Bone marrow (tissue), 2 donors: Measurements from ENCODE around the gene ZBTB20.

Source experiments
- DNase-seq, 2 donors: peaks; one replicate each; lab custom pipeline; 2025; lab: John Stamatoyannopoulos, UW

Gene ZBTB20

DNA sequence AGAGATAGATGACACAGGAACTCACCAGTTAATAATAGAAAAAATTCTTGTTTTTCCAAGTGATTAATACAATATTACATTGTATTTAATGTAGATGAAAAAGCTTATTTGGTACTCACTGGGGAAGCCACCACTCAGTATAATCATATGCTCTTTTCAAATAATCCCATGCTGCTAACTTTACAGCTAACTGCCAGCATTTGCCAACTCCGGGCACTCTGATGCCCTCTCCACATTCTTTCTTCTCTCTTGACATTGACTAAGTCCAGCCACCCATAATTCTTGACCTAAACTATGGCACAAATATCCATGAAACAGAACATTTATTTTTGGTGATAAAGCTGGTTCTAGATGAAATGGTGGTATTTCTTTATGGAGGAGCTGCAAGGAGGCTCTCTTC is 384.9 kb downstream of the ZBTB20 start:
- no peak for DNase-seq

DNA sequence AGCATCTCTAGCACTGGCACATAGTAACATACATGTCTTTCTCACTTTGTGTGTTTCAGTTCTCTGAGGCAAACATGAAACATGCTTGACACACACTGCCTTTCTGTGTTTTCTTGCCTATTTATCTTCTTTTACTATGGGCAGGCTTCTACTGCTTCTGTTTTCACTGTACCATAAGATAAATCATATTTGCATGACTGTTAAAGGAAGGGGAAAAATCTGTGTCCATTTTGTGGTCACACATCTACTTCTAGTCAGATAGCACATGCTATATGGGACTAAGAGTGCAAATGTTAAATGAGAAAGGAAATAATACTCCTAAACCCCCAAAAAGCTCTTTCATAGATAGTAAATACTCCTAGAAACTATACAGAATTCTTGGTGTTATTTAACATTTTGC is 386.4 kb downstream of the ZBTB20 start:
- peak in 1 of 2 donors; percentile 15 for DNase-seq

DNA sequence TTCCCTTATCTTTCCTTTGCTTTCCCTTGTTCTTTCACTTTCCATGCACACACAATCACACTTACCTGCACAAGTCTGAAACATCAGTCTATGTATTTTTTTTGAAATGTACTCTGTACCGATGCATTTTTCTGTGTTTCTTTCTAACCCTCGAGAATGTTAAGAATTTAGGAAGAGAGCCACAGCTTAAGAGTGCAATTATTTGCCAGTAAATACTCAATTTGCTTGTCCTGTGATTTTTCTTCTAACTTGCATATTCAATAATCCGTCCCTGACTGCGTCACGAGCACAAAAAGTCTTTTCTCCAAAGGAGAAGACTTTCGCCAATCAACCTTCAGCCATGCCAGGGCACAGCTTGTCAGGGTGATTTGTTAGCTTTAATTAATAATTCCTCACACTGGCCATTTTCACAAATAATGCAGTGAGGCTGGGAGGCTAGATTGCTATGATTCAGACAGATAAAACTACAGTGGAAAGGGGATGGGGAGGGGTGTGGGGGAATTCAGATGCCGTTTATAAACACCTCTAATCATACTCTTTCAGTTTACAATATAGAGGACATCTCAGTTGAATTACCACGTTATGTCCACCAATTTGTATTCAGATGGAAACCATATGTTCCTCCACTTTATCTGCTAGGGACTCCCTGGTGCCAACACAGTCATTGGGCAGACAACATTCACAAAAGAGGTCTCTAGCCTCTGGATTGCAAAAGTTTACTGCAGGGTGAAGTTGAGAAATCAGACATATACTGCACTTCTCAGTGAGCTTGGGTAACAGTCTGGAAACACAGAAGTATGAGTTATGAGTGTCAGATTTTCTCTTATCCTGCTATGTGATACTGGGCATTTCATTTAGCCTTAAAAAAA is 388.0 kb downstream of the ZBTB20 start:
- no peak for DNase-seq

DNA sequence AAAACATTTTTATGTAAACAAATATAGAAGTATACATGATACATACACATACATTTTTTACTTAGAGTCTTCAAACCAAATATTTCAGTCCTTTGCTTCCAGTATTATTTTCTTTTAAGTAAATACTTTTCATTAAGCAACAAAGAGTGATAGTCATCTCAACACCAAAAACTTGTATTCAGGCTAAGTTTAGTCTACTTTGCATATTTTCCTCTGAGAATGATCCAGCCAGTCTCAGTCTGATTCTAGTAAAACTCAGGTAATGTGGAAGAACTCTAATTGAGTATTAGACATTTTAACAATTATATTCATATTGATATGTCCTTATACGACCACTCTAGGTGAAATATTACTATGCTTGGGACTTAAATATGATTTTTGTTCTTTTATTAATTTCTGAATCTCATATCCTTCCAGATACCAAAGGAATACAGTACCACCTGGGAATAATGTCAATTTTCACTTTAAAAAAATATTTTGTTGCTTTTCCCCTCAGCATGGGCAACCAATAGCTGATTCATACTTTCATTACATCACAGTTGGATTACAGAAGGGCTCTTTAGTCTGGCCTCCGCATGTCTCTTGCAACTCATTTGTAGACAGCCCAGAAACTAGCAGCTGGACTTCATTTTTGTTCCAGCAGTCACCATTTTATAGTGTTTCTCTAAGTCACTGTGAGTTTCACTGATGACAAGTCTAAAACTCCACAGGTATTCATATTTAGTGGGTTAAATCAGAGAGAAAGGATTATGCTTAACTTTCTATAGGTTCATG is 390.4 kb downstream of the ZBTB20 start:
- no peak for DNase-seq

DNA sequence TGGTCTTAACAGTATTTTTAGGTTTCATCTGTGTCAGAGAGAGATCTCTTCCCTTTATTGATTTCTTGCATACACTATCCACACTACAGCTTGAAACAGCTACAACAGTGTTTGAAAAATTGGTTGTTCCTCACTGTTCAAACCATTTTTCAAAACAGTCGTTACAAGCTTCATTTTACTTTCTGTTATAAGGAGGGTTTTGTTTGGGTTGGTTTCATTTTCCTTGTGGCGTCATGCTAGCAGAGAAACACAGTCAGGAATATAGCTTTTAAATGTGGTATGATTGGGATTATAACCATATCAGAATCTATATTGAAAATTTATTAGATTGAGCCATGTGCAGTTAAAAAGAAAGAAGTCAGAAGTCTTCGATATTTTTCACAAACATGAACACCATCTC is 400.6 kb downstream of the ZBTB20 start:
- DNase-seq, result peak in 1 of 2 donors; percentile 30

DNA sequence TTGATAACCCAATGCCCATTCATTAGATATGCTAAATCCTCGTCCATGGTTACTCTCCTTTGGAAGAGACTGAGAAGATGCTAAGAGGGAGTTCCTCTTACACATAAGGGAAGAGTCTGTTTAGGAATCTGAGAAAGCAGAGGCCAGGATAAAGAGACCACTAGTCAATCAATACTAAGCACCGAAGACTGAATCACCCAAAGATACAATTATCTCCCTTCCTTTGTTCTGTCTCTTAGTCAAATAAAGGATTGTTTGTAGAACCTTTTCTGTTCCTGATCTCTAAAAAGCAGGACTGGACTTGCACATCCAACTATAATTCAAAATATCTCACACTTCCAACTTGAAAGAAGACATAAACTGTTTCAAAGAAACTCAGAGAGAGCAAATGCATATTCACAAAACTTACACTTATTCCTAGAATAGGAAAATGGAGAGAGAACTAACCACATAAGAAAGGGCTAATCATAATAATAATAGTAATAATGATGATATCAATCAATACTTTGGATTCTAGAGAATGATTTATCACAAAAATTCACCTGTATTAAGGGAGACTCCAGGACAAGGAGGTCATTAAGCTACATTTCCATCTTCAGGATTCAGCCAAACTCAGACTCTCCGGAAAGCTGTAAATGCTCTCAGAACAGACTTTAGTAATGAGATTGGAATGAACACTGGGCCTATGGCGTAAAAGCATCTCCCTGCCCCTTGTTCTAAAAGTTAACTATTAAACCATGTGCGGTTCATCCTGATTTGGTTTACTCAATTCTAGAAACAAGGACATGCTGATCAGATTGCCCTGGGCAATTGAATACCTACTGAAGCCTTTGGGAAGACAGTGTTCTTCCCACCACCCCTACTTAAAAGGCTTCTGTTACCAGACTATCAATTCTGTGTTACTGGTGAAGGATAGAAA is 401.5 kb downstream of the ZBTB20 start:
- no peak for DNase-seq

DNA sequence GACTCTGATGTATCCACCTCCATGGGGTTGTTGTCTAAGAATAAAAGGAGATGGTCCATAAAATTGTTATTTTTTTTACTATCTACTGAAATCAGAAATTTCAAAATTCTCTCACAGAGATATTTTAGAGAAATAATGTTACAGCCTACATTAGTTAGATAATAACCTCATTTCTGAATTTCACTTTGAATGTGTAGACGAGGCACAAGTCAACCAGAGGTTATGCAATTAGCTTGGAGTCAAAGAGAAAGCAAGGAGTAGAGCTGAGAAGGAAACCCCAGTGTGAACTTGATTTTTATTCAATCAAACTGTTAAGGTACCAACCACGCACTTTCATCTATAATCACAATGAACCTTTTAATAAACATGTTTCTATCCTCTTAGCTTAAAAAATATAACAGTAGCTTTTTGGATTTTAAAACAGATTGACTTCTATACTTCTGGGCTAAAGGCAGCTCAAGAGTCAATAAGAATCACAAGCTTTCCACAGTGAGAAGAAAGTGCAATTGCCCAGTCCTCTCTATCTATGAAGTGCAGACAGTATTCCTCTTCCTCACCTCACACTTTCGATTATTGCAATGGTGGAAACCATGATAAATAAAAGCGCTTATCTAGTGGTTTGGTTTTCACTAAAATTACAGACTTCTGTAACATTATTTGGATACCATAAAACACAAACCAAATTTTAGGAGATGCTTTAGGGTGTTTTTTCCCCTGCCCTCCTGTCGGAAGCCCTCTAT is 403.2 kb downstream of the ZBTB20 start:
- no peak for DNase-seq

DNA sequence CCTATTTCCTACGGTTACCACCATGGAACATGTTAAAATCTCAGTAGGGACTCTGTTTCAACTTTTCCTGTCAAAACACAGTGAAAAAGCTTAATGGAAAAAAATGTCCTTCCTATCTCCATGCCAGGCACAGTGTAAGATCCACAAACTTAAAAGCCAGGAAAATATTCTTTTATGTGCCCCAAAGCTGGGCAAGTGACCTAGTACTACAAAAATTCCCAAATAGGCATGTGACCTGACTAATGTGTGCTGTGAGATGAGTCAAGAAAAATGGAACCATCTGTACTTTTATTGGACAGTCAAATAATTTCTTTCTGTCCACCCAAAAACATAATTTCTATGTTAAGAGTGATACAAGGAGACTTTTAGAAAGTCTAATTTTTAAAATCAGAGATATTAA is 406.0 kb downstream of the ZBTB20 start:
- DNase-seq, result no peak

DNA sequence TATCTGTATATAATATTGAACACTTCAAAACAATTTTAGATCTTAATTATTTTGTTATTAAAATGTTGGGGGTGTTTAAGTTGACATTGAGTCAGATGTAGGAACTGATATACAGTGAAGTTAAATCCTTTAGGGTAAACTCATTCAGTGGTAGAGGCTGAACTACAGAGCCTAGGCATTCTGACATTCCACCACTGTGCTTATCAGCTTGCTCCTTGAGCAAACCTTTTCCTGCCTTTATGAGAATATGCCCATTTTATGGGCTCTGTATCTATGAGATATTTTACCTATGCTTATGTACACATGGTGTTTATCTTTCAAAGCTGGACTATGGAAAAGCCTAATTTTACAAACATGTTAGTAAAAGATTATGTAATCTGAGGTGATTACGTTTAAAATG is 407.5 kb downstream of the ZBTB20 start:
- no peak for DNase-seq

DNA sequence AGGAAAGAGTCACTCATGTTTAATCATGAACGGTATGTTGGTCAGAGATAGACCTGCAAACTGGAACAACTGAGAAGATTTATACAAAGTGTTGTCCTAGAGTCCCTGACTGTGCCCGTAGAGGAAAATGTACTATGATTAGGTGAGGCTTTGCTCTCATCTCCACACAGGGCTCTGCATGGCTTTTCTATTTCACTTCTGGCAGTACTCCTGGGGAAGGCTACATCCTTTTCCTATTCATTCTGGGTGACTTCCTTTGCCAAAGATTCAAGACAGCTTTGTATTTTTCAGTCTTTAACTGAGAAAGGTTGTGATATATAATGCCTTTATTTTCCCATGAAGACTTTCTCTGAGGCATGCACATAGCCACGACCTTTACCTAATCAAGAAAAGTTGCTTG is 414.7 kb downstream of the ZBTB20 start:
- DNase-seq, result no peak

DNA sequence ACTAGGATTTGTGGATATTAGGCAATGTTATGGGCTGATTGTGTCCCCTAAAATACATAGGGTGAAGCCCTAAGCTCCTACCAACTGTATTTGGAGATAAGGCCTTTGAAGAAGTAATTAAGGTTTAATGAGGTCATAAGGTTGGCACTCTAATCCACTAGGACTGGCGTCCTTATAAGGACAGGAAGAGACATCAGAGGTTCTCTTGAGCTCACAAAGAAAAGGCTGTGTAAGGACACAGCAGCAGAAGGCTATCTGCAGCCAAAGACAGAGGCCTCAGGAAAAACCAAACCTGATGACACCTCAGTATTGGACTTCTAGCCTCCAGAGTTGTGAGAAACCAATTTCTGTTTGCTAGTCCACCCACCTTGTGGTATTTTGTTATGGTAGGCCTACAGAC is 416.7 kb downstream of the ZBTB20 start:
- no peak for DNase-seq

DNA sequence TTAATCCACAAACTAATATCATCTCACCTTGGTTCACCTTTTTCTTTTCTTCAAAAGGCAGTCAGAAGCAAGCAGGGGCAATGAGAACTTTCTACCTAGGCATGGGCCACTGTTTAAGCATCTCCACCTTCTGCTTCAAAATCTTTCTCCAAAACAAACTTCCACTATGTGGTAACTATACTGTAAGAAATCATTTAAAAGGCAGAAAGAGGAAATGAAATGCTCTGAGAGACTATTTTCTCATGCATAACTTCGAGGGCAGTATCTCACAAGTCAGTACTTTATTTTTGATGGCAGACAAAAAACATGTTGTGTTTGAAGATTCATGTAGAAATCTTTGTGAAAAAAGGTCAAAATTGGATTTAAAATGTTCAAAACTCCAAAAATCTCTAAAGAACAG is 419.7 kb downstream of the ZBTB20 start:
- DNase-seq, result no peak

DNA sequence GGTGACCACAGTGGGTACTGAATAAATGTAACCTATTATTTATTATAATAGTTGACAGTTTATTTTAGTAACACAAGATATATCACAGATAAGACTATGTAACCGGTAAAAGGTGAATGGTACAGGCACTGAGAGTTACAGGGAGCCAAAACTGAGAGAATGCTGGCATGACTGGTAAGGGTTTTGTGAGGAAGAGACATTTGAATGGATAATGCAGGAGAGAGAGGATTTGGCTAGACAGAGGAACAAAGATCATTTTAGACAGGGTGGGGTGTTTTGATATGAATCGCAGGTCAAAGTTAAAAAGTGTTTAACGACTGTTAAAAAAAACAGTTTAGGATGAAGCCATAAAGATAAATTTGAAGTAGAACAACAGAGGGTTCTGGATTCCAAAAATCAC is 421.1 kb downstream of the ZBTB20 start:
- DNase-seq, result no peak

DNA sequence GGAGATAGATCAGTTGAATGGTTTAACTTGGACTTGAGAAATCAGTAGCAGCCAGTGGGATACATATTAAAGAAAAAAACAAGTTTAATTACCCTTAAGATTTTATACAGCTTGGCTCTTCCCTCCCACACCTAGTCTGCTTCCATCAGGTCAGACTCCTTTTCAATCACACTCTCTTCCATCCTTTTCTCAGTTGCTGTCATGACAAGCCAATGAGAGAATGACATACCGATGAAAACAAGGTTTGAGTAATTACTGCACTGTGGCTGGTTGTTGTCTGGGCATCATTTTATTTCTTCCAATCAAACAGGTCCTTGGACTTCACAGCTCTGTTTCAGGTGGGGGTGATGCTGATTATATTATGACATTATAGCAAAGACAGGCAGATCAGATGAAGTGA is 424.6 kb downstream of the ZBTB20 start:
- DNase-seq, result no peak

DNA sequence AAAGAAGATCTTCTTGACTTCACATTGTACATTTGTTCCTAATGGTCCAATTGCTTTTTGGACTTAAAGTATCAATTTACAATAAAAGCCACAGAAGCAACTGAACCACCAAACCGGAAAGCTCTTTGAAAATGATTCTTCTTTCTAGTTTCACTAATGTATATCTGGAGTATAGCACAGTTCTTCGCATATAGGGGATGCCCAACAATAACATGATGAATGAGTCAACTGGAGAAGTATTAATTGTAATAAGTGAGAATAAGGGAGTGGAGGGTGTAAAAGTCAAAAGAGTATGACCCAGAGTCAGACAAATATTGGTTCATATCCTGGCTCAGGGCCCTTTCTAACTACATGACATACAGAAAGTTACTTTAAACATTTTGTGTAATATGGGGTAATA is 425.2 kb downstream of the ZBTB20 start:
- no peak for DNase-seq

DNA sequence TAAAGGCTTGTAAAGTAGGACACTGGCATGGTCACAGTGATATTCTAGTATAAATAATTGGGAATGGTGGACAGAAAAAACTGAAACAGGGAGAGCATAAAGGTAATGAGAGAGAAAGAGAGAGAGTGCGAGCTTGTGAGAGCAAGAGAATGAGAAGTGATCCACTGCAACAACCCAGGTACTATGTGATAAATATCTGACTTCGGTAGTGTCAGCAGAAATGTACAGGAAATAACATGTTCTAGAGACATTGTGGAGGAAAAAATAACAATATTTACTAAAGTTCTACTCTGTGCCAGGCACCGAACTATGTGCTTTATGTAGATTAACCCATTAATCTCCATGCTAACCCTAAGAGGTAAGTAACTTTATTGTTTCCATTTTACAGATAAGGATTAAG is 425.9 kb downstream of the ZBTB20 start:
- DNase-seq, result no peak

DNA sequence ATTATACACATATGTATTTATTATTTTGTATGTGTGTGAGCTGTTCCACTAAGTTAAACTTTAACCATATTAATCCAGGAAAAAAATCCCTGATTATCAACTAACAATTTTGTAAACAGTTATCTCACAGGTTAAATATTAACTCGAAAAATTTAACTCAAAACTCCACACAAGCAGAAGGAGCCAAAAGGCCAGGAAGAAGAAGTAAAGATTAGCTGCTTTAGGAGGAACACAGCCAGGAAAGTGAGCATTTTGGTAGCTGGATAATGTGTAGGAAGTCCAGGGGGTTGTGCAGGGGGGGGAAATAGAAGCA is 428.2 kb downstream of the ZBTB20 start:
- DNase-seq, result no peak

DNA sequence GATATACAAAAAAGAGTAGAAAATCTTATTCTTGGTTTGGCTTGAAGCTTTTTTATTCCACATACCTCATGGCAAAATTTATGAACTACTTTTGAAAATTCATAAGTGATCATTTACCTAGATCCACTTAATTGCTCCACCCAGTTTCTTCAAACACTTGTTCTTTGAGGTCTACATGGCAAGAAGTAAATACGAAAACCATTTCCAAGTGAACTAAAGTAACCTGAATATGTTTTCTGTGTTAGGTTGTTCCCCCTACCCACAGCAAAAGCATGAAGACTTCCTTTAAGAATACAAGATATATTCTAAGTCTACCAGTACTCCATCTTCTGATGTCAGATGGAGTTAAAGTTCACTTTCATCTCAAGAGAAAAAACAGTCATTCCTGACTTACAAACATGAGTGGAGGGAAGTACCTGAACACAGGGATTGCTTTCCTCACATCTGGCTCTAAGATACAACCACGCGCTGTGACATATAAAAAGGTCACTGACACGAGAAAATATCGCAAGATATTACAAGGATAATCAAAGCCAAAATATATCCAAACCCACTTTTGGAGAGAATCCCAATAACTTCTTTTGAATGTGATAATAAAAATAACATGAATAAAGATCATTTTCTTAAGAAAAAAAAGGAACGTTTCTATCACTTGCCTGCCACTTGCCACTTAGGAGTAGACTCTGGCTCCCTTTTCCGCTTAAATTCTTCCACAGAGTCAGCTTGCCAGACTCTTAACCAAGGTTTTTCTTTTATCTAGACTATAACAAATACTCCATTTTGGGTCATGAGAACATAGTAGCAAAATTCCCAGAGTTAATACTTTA is 428.8 kb downstream of the ZBTB20 start:
- no peak for DNase-seq

DNA sequence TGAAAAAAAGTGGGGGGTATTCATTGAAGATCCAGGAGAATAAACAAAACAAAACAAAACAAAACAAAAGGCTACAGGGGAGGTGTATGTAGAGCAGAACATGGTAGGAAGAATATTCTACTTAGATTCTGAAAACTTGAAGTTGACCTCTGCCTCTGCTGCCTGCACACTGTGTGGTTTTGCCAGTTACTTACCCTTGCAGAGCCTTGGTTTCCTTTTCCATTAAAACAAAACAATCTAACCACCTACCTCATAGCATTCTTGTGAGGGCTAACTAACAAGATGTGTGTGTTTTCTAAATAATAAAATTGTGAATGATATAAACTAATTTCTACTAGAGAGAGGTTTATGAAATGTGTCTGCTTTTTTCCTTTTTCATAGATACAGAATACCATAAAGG is 430.2 kb downstream of the ZBTB20 start:
- no peak for DNase-seq

DNA sequence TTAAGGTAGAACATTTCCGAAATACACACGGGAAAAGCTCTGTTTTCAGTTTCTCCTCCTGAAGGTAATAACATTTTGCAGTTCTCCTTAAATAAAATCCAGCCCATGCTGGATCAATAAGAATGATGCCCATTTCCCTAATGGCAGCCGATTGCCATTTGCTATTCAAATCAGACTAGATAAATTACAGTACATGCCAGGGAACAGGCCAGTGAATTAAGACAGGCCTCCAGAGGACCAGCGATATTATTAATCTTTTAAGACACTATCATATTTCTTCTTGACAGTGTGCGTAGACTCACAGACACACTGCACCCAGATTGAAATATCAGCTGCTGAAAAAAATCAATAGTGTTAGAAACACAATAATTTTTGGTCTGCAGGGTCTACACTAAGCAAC is 431.0 kb downstream of the ZBTB20 start:
- DNase-seq, result no peak

DNA sequence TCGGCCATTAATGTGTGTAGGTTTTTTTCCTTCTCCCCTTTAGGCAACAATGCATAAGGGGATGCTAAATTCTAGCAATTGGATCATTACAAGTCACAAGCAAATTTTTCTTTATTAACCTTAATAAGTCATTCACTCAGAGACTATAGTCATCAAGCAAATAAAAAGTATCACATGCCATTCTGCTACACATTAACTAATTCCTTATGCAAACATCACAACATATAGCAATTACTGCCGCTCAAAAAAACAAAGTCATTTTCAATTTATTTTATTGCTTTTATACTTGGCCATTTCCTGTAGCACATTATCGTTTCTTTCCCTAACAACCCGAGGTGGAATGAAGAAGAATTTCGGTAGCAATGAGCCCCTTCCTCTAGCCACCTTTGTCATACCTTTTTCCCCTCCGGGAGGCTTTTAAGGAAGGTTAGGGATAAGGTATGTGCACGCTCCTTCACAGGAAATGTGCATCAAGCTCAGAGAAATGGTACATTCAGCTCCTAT is 432.1 kb downstream of the ZBTB20 start:
- DNase-seq, result no peak
